Endothelial cell of umbilical vein (primary cell): ENCODE measurements around the gene SYTL1. TPM values are rescaled to one million over a fixed set of nuclear protein-coding genes. Genes with fewer than 3 reads are reported as not detected.

Experiments
- BruUV-seq: library from RNA; stranded (reverse); fragments of 400-500 nt; replicated peaks from 2 replicates; lab custom pipeline; 2021; lab: Mats Ljungman, UMichigan
- CTCF ChIA-PET: fragments of 300-600, 350-600 bp; sonication (Branson Sonifier 250); formaldehyde crosslinking; loops from one replicate; lab custom pipeline; 2021; ENCODE audit warnings: antibody characterized with exemption, inconsistent platforms; lab: Charles Lee
- POLR2A ChIA-PET: fragments of 300-600, 350-600 bp; sonication (Branson Sonifier 250); formaldehyde crosslinking; loops from one replicate; lab custom pipeline; 2021; ENCODE audit warnings: antibody characterized with exemption, inconsistent platforms; lab: Charles Lee
- DNase-seq: peaks from one replicate; pipeline ENCODE4 v3.0.0-alpha.2; 2011; ENCODE audit warnings: low read depth, low spot score
- FAIRE-seq: peaks from 2 replicates; lab custom pipeline; 2011; peaks lifted over from hg19 to GRCh38; lab: Jason Lieb, UNC
- H2AFZ ChIP-seq: 2 replicates; pipeline ENCODE4 v1.6.0; 2012; ENCODE audit warnings: low read depth, low read length, control low read depth, inconsistent platforms
- H3K27ac ChIP-seq: 2 replicates; pipeline ENCODE4 v1.5.1; 2011; ENCODE audit warnings: low read depth, mild to moderate bottlenecking, control low read depth, low read length, moderate library complexity; ENCODE audit not compliant: insufficient read depth
- H3K27me3 ChIP-seq, 2 experiments: 2 replicates each; pipeline versions ENCODE4 v1.6.0 to v1.6.1; 2011; ENCODE audit warnings: low read length in 2 of 2, mixed read lengths in 1 of 2; ENCODE audit not compliant: control insufficient read depth in 2 of 2, insufficient read depth in 2 of 2
- H3K36me3 ChIP-seq, 2 experiments: 2 replicates in 1 of 2; 3 replicates in 1 of 2; pipeline ENCODE4 v1.5.1; 2011; ENCODE audit warnings: low read length in 2 of 2, mild to moderate bottlenecking in 1 of 2, moderate library complexity in 1 of 2; ENCODE audit not compliant: control insufficient read depth in 2 of 2, insufficient read depth in 2 of 2; ENCODE audit errors: extremely low read depth in 1 of 2
- H3K4me1 ChIP-seq: 3 replicates; pipeline ENCODE4 v1.5.1; 2011; ENCODE audit warnings: mild to moderate bottlenecking, low read length; ENCODE audit not compliant: control insufficient read depth, insufficient read depth; ENCODE audit errors: extremely low read depth
- H3K4me2 ChIP-seq: 2 replicates; pipeline ENCODE4 v1.6.1; 2011; ENCODE audit warnings: low read length, control low read depth, mixed read lengths; ENCODE audit not compliant: insufficient read depth
- H3K4me3 ChIP-seq, 3 experiments: fragments of 200-600 bp in 1 of 3; sonication (generic), shearing (Covaris generic) in 1 of 3; replicated peaks in 1 of 3; 2 replicates each; pipeline ENCODE4 v1.5.1; 2011 to 2016; ENCODE audit warnings: control low read depth in 3 of 3, low read length in 3 of 3, mild to moderate bottlenecking in 2 of 3, inconsistent platforms in 1 of 3, low read depth in 1 of 3, moderate library complexity in 1 of 3; ENCODE audit not compliant: insufficient read depth in 1 of 3
- H3K79me2 ChIP-seq: 2 replicates; pipeline ENCODE4 v1.6.0; 2012; ENCODE audit warnings: low read length, inconsistent platforms; ENCODE audit not compliant: control insufficient read depth, insufficient read depth
- H3K9ac ChIP-seq: replicated peaks from 2 replicates; pipeline ENCODE3; 2011; ENCODE audit warnings: low read length, control low read depth; ENCODE audit not compliant: insufficient read depth; ENCODE audit errors: extremely low read depth
- H3K9me1 ChIP-seq: replicated peaks from 3 replicates; pipeline ENCODE4 v1.6.0; 2011; ENCODE audit warnings: mild to moderate bottlenecking, low read length; ENCODE audit not compliant: control insufficient read depth, insufficient read depth; ENCODE audit errors: extremely low read depth
- H3K9me3 ChIP-seq: replicated peaks from 2 replicates; pipeline ENCODE4 v1.5.1; 2012; ENCODE audit warnings: low read length, inconsistent platforms; ENCODE audit not compliant: control insufficient read depth, insufficient read depth
- H4K20me1 ChIP-seq: replicated peaks from 2 replicates; pipeline ENCODE3; 2011; ENCODE audit warnings: mild to moderate bottlenecking, low read length; ENCODE audit not compliant: control insufficient read depth, insufficient read depth; ENCODE audit errors: extremely low read depth
- CTCF ChIP-seq, 2 donors: IDR thresholded peaks; 1 replicate in 1 of 2; 2 replicates in 1 of 2; pipeline ENCODE4 v1.5.1; 2011; ENCODE audit warnings: low read length in 2 of 2, mild to moderate bottlenecking in 2 of 2, moderate library complexity in 2 of 2, control low read depth in 1 of 2, inconsistent platforms in 1 of 2, low read depth in 1 of 2; ENCODE audit not compliant: insufficient read depth in 1 of 2; ENCODE audit errors: extremely low read depth in 1 of 2
- EZH2 ChIP-seq: IDR thresholded peaks from 2 replicates; pipeline ENCODE4 v1.6.1; 2012; ENCODE audit warnings: borderline replicate concordance, low read depth, mild to moderate bottlenecking, moderate library complexity, low read length, inconsistent platforms; ENCODE audit not compliant: severe bottlenecking
- FOS ChIP-seq: IDR thresholded peaks from 2 replicates; pipeline ENCODE4 v1.6.1; 2011; ENCODE audit warnings: mild to moderate bottlenecking, low read length, moderate library complexity, borderline replicate concordance; ENCODE audit not compliant: insufficient read depth
- GATA2 ChIP-seq: IDR thresholded peaks from 2 replicates; pipeline ENCODE4 v1.7.0; 2011; ENCODE audit warnings: low read depth, mild to moderate bottlenecking, moderate library complexity, mixed read lengths, low read length; ENCODE audit not compliant: insufficient read length, insufficient read depth
- JUN ChIP-seq: IDR thresholded peaks from 2 replicates; pipeline ENCODE4 v1.6.1; 2011; ENCODE audit warnings: borderline replicate concordance, low read depth; ENCODE audit not compliant: insufficient read length, insufficient read depth
- MAX ChIP-seq: IDR thresholded peaks from 2 replicates; pipeline ENCODE4 v1.6.1; 2011; ENCODE audit not compliant: insufficient read depth, insufficient read length
- MYC ChIP-seq: IDR thresholded peaks from one replicate; pipeline ENCODE4 v1.6.1; 2011; ENCODE audit warnings: mild to moderate bottlenecking, low read depth, low read length
- POLR2A ChIP-seq: IDR thresholded peaks from 2 replicates; pipeline ENCODE4 v1.6.1; 2012; ENCODE audit warnings: low read depth, mild to moderate bottlenecking, control low read depth, low read length
- POLR2AphosphoS5 ChIP-seq: IDR thresholded peaks from 2 replicates; pipeline ENCODE4 v1.6.1; 2012; ENCODE audit warnings: low read depth, mild to moderate bottlenecking, control low read depth, low read length, moderate library complexity; ENCODE audit not compliant: insufficient read depth
- dilution Hi-C: fragments of 300-500 bp; cut with MboI; formaldehyde crosslinking; loops from one replicate; pipeline ENCODE4 v1.15.0; 2019; ENCODE audit warnings: low sequenced_read_pairs; ENCODE audit not compliant: extremely low pct_ligation_motif_present
- intact Hi-C: fragments of 100-400 bp; cut with micrococcal nuclease; formaldehyde crosslinking; loops from one replicate; pipeline ENCODE4 v1.10.0; 2022
- polyA plus RNA-seq, 4 experiments: library from polyadenylated mRNA; depleted of rRNA in 3 of 4; stranded (reverse) in 3 of 4; unstranded in 1 of 4; fragments of >200 nt; gene quantifications; 2 replicates each; pipeline versions ENCODE4 v1.2.1 to v1.2.3, GENCODE V29; 2011 to 2012; ENCODE audit warnings: missing spikeins in 1 of 4
- total RNA-seq: library from RNA; stranded (reverse); gene quantifications from 2 replicates; pipeline ENCODE4 v1.2.3, GENCODE V29; 2021

The SYTL1 gene
- total and polyA plus RNA-seq, 2 donors (not counting 3 experiments of a cell fraction or from before 2014, with no cell fraction given), result 0.04 TPM; not detected in 1

- intact Hi-C loops, result loop anchor here (1.0 kb wide), 4 partner anchors 9 to 250 kb away; no protein-coding TSS in a partner anchor
- Histone ChIP-seq H3K4me2 (no peak overlapping the region), H3K27me3 (no peaks in the 10 kb centered on the region), H3K4me1 (no peaks in the 10 kb centered on the region), H3K9ac (no peak overlapping the region), H3K4me3 (no peak overlapping the region), H3K79me2 (no peaks in the 10 kb centered on the region), H3K27ac (no peak overlapping the region), H2AFZ (no peak overlapping the region), H3K9me3 (no peaks in the 10 kb centered on the region), H4K20me1 (no peaks in the 10 kb centered on the region), H3K36me3 (peaks cover 0 to 2% of the 10 kb centered on the region in 2 experiments), H3K9me1 (no peaks in the 10 kb centered on the region)
- ChIA-PET CTCF (interaction anchor here (0.8 to 5.5 kb wide), 19 partner anchors 7 to 306 kb away, joined by 3 to 54 read pairs (median 8); partner anchors contain the start of genes CD164L2, GPR3, MAP3K6 and SYTL1), POLR2A (no interaction called here)
- dilution Hi-C loops, result no loop called here
- no peak for TF ChIP-seq POLR2A
- TF ChIP-seq JUN, result no peak
- TF ChIP-seq POLR2AphosphoS5, result no peak
- TF ChIP-seq CTCF (IDR thresholded peaks at IDR 0.05; ENCODE audit: extremely low read depth in 1 of 2, insufficient read depth in 1 of 2, low read depth in 1 of 2, low read length in 2 of 2), result no peak
- no peak for TF ChIP-seq MYC
- no peak for TF ChIP-seq GATA2
- no peak for TF ChIP-seq EZH2
- TF ChIP-seq MAX, result no peak
- no peak for TF ChIP-seq FOS
- BruUV-seq, result no TSS peak
- FAIRE-seq (no peak), DNase-seq (no peak)
These were observed 14.9 kb downstream of the SYTL1 start for GRCh38 chr1:27356619-27357280.
